ENCODE results near the gene COPZ2.
A peak's percentile ranks its signal among the peaks of the same experiment; 100 is the strongest.
"Not testable (repeated sequence)": the region's sequence is repeated elsewhere in the genome, so short reads cannot be mapped to it uniquely, and the experiment has no call there.

COPZ2 gene

GRCh38 chr17:47990962-47991731 lies 46.5 kb downstream of the COPZ2 start:
- H3K27me3 Mint-ChIP-seq: peaks cover 7 to 32% of the 10 kb centered on the region in 2 donors
- no peak for DNase-seq
- H3K36me3 Mint-ChIP-seq (ENCODE audit: insufficient read depth): no peaks in the 10 kb centered on the region
- H3K9me3 Mint-ChIP-seq: no peaks in the 10 kb centered on the region
- peaks cover 0 to 6% of the 10 kb centered on the region in 2 donors for H3K4me1 Mint-ChIP-seq (ENCODE audit: low read depth in 2 of 2)
- no peak overlapping the region for H3K27ac Mint-ChIP-seq
- no peak overlapping the region for H3K4me3 Mint-ChIP-seq
- no peak for ATAC-seq (replicated peaks)

GRCh38 chr17:47989700-47990099 lies 47.9 kb downstream of the COPZ2 start:
- Mint-ChIP-seq H3K27ac (peak overlapping the region; percentile 57 to 67), H3K27me3 (peaks cover 6 to 19% of the 10 kb centered on the region in 2 donors), H3K4me3 (no peak overlapping the region), H3K36me3 (ENCODE audit: insufficient read depth) (peaks cover 3% of the 10 kb centered on the region), H3K4me1 (ENCODE audit: low read depth in 2 of 2) (peaks cover 0 to 6% of the 10 kb centered on the region in 2 donors), H3K9me3 (no peaks in the 10 kb centered on the region)
- DNase-seq (no peak), ATAC-seq (replicated peaks) (no peak)

DNA sequence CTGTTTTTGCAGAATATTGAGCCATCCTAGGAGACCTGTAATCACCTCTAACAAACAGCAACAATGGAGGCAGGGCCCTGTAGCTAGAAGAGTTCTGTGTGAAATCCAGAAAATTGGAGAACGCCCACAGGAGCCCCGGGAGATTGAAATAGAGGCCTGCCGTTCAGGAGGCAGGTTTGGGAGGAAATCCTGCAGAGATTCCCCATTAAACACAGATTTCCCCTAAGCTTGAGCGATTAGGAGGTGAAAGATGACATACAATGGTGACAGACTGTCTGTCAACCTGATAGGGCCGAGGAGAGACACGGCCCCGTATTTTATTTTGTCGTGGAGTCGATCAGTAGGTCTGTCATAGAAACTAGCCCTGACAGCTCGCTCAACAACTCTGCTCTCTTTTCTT lies 48.4 kb downstream of the COPZ2 start:
- DNase-seq (no peak), ATAC-seq (replicated peaks) (no peak)
- Mint-ChIP-seq H3K27ac (peak overlapping the region; percentile 57 to 67), H3K9me3 (no peaks in the 10 kb centered on the region), H3K27me3 (peaks cover 5 to 14% of the 10 kb centered on the region in 2 donors), H3K4me1 (ENCODE audit: low read depth in 2 of 2) (peaks cover 0 to 6% of the 10 kb centered on the region in 2 donors), H3K4me3 (no peak overlapping the region), H3K36me3 (ENCODE audit: insufficient read depth) (peaks cover 3% of the 10 kb centered on the region)

- not testable (repeated sequence) for H3K4me3 Mint-ChIP-seq; H3K27me3 Mint-ChIP-seq; H3K4me1 Mint-ChIP-seq (ENCODE audit: low read depth in 2 of 2); H3K9me3 Mint-ChIP-seq; H3K36me3 Mint-ChIP-seq (ENCODE audit: insufficient read depth); ATAC-seq (replicated peaks); H3K27ac Mint-ChIP-seq; DNase-seq
Measured at GRCh38 chr17:47988445-47988844, 49.2 kb downstream of the COPZ2 start.

- Mint-ChIP-seq H3K4me3 (no peak overlapping the region), H3K36me3 (ENCODE audit: insufficient read depth) (peaks cover 3% of the 10 kb centered on the region), H3K27me3 (no peaks in the 10 kb centered on the region), H3K4me1 (ENCODE audit: low read depth in 2 of 2) (peaks cover 5 to 13% of the 10 kb centered on the region in 2 donors), H3K27ac (no peak overlapping the region), H3K9me3 (no peaks in the 10 kb centered on the region)
- ATAC-seq (replicated peaks) (no peak), DNase-seq (no peak)
Measured at GRCh38 chr17:47987240-47987835, 50.3 kb downstream of the COPZ2 start.

DNA sequence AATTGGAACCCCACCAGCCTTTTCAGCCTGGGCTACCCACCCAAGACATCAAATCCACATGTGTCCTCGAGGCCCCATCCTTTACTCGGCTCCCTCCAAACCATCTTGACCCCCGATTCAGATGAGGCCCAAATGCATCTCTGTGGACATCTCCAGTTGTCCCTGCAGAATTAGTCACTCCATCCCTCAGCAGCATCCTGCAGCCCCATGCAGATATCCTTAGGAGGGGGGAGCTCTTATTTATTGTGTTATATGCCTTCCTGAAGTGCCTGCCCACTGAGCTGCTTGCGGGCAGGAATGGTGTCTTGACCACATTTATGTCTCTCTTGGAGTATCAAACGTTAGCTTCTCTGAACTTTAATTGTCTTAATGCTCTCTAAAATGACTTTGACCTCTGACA lies 51.1 kb downstream of the COPZ2 start:
- ATAC-seq (replicated peaks) (no peak), DNase-seq (no peak)
- Mint-ChIP-seq H3K27me3 (no peaks in the 10 kb centered on the region), H3K36me3 (ENCODE audit: insufficient read depth) (peaks cover 3% of the 10 kb centered on the region), H3K4me1 (ENCODE audit: low read depth in 2 of 2) (peaks cover 10 to 18% of the 10 kb centered on the region in 2 donors), H3K27ac (no peak overlapping the region), H3K9me3 (no peaks in the 10 kb centered on the region), H3K4me3 (no peak overlapping the region)

DNA sequence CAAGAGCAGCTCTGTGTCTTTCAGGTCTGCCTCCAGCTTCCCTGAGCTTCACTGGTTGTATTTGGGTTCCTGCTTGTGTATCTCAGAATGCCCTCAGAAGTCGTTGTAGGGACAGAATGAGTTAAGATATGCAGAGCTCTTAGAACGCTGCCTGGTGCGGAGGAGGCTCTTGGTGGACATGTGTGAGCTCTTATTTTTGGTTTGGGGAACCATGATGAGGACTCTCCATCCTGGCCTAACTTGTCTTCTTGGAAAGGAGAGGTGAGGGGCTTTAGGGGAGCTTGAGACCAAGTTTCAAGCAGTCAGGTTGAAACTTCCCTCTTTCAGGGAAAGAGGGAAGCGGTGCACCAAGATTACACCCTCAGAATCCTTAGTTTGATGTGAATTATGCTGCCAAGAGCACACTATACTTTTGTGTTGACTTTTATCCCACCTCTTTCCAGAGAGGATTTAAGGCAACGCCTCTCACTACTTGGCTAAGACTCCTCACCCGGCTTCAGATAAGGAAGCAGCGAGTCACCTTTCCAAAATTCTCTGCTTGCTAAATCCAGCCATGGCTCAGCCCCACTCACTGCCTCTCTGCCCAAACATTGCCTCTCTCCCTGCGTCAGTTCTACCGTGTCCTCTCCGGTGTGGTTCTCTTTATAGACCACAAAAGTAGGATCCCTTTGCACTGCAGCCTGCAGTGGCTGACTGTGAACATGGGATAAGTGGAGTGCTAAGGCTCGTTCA lies 53.9 kb downstream of the COPZ2 start:
- peaks cover 12 to 22% of the 10 kb centered on the region in 2 donors for H3K4me1 Mint-ChIP-seq (ENCODE audit: low read depth in 2 of 2)
- H3K27me3 Mint-ChIP-seq: no peaks in the 10 kb centered on the region
- H3K4me3 Mint-ChIP-seq: no peak overlapping the region
- H3K36me3 Mint-ChIP-seq (ENCODE audit: insufficient read depth): peaks cover 17% of the 10 kb centered on the region
- no peak overlapping the region for H3K27ac Mint-ChIP-seq
- no peaks in the 10 kb centered on the region for H3K9me3 Mint-ChIP-seq
- no peak for ATAC-seq (replicated peaks)
- no peak for DNase-seq

DNA sequence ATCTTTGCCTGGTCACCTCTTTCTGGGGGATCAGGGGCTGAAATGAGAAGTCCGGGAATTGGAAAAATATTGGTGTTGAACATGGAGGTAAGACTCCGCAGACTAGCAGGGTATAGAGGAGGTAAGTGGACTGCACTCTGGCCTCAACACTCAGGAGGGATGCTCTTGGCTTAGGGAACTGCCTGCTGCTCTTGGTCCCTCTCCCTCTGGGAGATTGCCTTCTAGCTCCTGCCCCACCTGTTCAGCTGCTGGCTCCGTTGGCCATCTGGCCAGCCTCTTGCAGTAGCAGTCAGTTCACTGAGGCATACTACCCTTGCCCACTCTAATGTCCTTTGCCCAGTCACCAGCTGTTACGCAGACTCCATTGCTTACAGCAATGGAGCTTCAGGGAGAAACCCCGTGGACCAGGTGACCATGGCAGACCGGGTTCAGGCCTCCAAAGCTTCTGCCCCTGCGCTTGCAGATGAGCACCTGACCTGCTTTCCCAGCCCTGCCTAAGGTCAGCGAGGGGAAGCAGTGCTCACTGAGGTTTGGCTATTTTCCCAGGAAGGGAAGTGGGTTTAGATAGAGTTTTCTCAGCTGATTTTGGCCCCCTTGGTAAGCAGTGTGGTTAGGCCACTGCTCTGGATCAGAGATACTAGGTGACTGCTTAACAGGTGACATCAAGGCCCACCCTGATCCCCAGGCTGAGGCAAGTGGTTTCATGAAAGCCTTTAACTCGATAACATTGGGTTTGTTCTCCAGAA lies 54.8 kb downstream of the COPZ2 start:
- peaks cover 23% of the 10 kb centered on the region for H3K36me3 Mint-ChIP-seq (ENCODE audit: insufficient read depth)
- H3K27me3 Mint-ChIP-seq: no peaks in the 10 kb centered on the region
- ATAC-seq (replicated peaks): no peak

GRCh38 chr17:47982091-47982617 lies 55.4 kb downstream of the COPZ2 start:
- H3K27me3 Mint-ChIP-seq: no peaks in the 10 kb centered on the region
- H3K9me3 Mint-ChIP-seq: no peaks in the 10 kb centered on the region
- peaks cover 29% of the 10 kb centered on the region for H3K36me3 Mint-ChIP-seq (ENCODE audit: insufficient read depth)
- peaks cover 12 to 22% of the 10 kb centered on the region in 2 donors for H3K4me1 Mint-ChIP-seq (ENCODE audit: low read depth in 2 of 2)
- peak overlapping the region; percentile 18 to 53 for H3K4me3 Mint-ChIP-seq
- peak overlapping the region; percentile 32 to 52 for H3K27ac Mint-ChIP-seq
- ATAC-seq (replicated peaks): no peak
- DNase-seq: no peak

More for the DNA sequence above, 54.8 kb downstream of the COPZ2 start:
- peak overlapping the region; percentile 18 to 24 for H3K4me3 Mint-ChIP-seq
- H3K27ac Mint-ChIP-seq: peak overlapping the region in 1 of 2 donors; percentile 52
- no peak for DNase-seq
- no peaks in the 10 kb centered on the region for H3K9me3 Mint-ChIP-seq
- H3K4me1 Mint-ChIP-seq (ENCODE audit: low read depth in 2 of 2): peaks cover 12 to 22% of the 10 kb centered on the region in 2 donors

DNA sequence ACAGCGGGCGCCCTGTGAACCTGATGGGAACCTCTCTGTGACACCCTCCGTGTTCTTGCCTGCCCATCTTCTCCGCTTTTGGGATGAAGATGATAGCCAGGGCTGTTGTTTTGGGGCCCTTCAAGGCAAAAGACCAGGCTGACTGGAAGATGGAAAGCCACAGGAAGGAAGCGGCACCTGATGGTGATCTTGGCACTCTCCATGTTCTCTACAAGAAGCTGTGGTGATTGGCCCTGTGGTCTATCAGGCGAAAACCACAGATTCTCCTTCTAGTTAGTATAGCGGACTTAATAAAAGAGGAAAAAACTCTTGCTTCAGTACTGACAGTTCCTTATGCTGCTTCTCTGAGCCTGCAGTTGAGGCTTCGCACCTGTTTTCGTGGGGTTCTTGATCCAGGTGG lies 56.1 kb downstream of the COPZ2 start:
- Mint-ChIP-seq H3K9me3 (no peaks in the 10 kb centered on the region), H3K27me3 (no peaks in the 10 kb centered on the region), H3K4me3 (peak overlapping the region; percentile 18 to 53), H3K4me1 (ENCODE audit: low read depth in 2 of 2) (peaks cover 12 to 22% of the 10 kb centered on the region in 2 donors), H3K36me3 (ENCODE audit: insufficient read depth) (peaks cover 36% of the 10 kb centered on the region), H3K27ac (peak overlapping the region in 1 of 2 donors; percentile 32)
- ATAC-seq (replicated peaks) (peak; percentile 72), DNase-seq (peak in 1 of 3 experiments; percentile 8)

DNA sequence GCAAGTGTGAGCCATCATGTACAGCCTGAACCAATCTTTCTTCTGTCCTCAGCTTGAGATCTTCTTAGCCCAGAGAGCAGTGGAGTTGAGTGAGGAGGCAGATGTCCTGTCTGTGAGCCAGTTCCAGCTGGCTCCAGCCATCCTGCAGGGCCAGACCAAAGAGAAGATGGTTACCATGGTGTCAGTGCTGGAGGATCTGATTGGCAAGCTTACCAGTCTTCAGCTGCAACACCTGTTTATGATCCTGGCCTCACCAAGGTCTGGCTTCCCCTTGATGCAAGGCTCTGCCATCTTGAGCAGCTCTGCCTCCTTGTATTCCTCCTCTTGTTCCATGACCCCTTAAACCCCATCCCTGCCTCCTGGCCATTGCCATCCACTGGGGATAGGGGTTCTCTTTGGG lies 57.1 kb downstream of the COPZ2 start:
- Mint-ChIP-seq H3K4me1 (ENCODE audit: low read depth in 2 of 2) (peaks cover 15 to 26% of the 10 kb centered on the region in 2 donors), H3K27ac (peak overlapping the region; percentile 32 to 59), H3K9me3 (no peaks in the 10 kb centered on the region), H3K4me3 (peak overlapping the region in 1 of 2 donors; percentile 53), H3K27me3 (no peaks in the 10 kb centered on the region), H3K36me3 (ENCODE audit: insufficient read depth) (peaks cover 42% of the 10 kb centered on the region)
- ATAC-seq (replicated peaks): no peak
- no peak for DNase-seq

DNA sequence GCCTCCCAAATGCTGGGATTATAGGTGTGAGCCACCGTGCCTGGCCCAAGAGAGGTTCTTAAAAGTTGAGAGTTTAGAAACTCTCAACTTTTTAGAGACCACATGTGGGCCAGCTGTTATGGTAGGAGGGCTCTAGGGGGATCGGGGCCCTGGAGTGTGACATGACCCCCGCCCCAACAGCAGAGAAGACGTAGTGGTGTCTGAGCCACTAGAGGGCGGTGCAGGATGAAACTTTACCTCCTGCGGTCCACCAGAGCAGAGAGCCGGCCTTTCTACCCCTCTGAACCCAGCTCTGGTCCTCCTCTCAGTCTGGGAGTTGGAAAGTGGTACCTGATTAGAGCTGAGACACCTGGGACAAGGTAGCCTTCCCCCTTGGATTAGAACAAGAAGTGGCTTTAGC lies 59.3 kb downstream of the COPZ2 start:
- Mint-ChIP-seq H3K27me3 (no peaks in the 10 kb centered on the region), H3K36me3 (ENCODE audit: insufficient read depth) (peaks cover 50% of the 10 kb centered on the region), H3K4me1 (ENCODE audit: low read depth in 2 of 2) (peaks cover 18 to 26% of the 10 kb centered on the region in 2 donors), H3K4me3 (no peak overlapping the region), H3K27ac (no peak overlapping the region), H3K9me3 (no peaks in the 10 kb centered on the region)
- DNase-seq (peak; percentile 24 to 34 (median 31)), ATAC-seq (replicated peaks) (peak; percentile 69)

Data from effector memory CD8-positive, alpha-beta T cell (primary cell).